ENCODE measurements around the gene REG4.

- TF ChIP-seq CTCF (conservative IDR thresholded peaks at IDR 0.05 in 1 of 2, IDR thresholded peaks at IDR 0.05 in 1 of 2; ENCODE audit: extremely low read depth in 1 of 2, insufficient read depth in 1 of 2, low read depth in 1 of 2, low read length in 2 of 2) (no peak), EZH2 (IDR thresholded peaks at IDR 0.05; ENCODE audit: borderline replicate concordance, low read length) (no peak)
These were observed 3.0 kb upstream of the REG4 start for GRCh38 chr1:119814288-119814687.

Measured in mammary epithelial cell (primary cell).